CD14-positive monocyte (primary cell): Measurements from ENCODE around the gene SPON2. TPM values are rescaled to one million over a fixed set of nuclear protein-coding genes. Genes with fewer than 3 reads are reported as not detected.

Experiments
- DNase-seq, 3 donors: peaks; one replicate each; pipeline ENCODE4 v3.0.0-alpha.2; 2011 to 2022
- H2AFZ ChIP-seq: 2 replicates; pipeline ENCODE4 v1.6.0; 2012; ENCODE audit warnings: mild to moderate bottlenecking, low read depth, low read length, inconsistent platforms; ENCODE audit not compliant: insufficient read depth, poor library complexity, severe bottlenecking
- H3K27ac ChIP-seq, 2 donors: 1 replicate in 1 of 2; 2 replicates in 1 of 2; pipeline ENCODE4 v1.5.1; 2012 to 2013; ENCODE audit warnings: low read length in 2 of 2, control low read depth in 1 of 2, inconsistent platforms in 1 of 2, low read depth in 1 of 2, mild to moderate bottlenecking in 1 of 2
- H3K27me3 ChIP-seq, 2 donors: one replicate each; pipeline versions ENCODE4 v1.6.0 to v1.6.1; 2011 to 2013; ENCODE audit warnings: low read length in 2 of 2; ENCODE audit not compliant: control insufficient read depth in 2 of 2, insufficient read depth in 2 of 2
- H3K36me3 ChIP-seq, 2 donors: replicated peaks in 1 of 2; 1 replicate in 1 of 2; 2 replicates in 1 of 2; pipeline versions ENCODE4 v1.5.1 to v1.6.1; 2012 to 2013; ENCODE audit warnings: low read length in 2 of 2, control low read depth in 1 of 2, inconsistent platforms in 1 of 2, mild to moderate bottlenecking in 1 of 2; ENCODE audit not compliant: insufficient read depth in 2 of 2, control insufficient read depth in 1 of 2
- H3K4me1 ChIP-seq, 2 donors: 1 replicate in 1 of 2; 2 replicates in 1 of 2; pipeline versions ENCODE4 v1.5.1 to v1.6.1; 2012 to 2013; ENCODE audit warnings: low read length in 2 of 2, control low read depth in 1 of 2, inconsistent platforms in 1 of 2, mild to moderate bottlenecking in 1 of 2, moderate library complexity in 1 of 2; ENCODE audit not compliant: insufficient read depth in 2 of 2, control insufficient read depth in 1 of 2
- H3K4me2 ChIP-seq: replicated peaks from 2 replicates; pipeline ENCODE3; 2012; ENCODE audit warnings: low read length, moderate library complexity, mild to moderate bottlenecking; ENCODE audit not compliant: poor library complexity, severe bottlenecking; ENCODE audit errors: extremely low read depth
- H3K4me3 ChIP-seq, 3 experiments: fragments of 200-600 bp in 1 of 3; sonication (generic) in 1 of 3; replicated peaks in 1 of 3; 1 replicate in 2 of 3; 2 replicates in 1 of 3; pipeline ENCODE4 v1.5.1; 2011 to 2013; ENCODE audit warnings: low read length in 3 of 3, mild to moderate bottlenecking in 3 of 3, control low read depth in 2 of 3, low read depth in 2 of 3, inconsistent platforms in 1 of 3, moderate library complexity in 1 of 3
- H3K79me2 ChIP-seq: 2 replicates; pipeline ENCODE4 v1.6.0; 2012; ENCODE audit warnings: mild to moderate bottlenecking, control low read depth, inconsistent platforms, low read length, moderate library complexity; ENCODE audit not compliant: insufficient read depth
- H3K9ac ChIP-seq: 2 replicates; pipeline ENCODE4 v1.6.0; 2017; ENCODE audit warnings: low read length, mild to moderate bottlenecking; ENCODE audit not compliant: insufficient read depth, poor library complexity, severe bottlenecking
- H3K9me3 ChIP-seq, 2 donors: replicated peaks in 1 of 2; 1 replicate in 1 of 2; 2 replicates in 1 of 2; pipeline versions ENCODE4 v1.5.1 to v1.6.1; 2012 to 2013; ENCODE audit warnings: low read length in 2 of 2, control low read depth in 1 of 2; ENCODE audit not compliant: control insufficient read depth in 1 of 2, insufficient read depth in 1 of 2
- H4K20me1 ChIP-seq: 2 replicates; pipeline ENCODE4 v1.6.0; 2012; ENCODE audit warnings: mild to moderate bottlenecking, low read length, control low read depth, moderate library complexity; ENCODE audit not compliant: insufficient read depth
- H3K27ac Mint-ChIP-seq, 7 donors: one replicate each; pipeline ENCODE4 v1.8.0; 2020; ENCODE audit warnings: mild to moderate bottlenecking in 7 of 7, mixed read lengths in 7 of 7, moderate library complexity in 6 of 7, inconsistent platforms in 2 of 7
- H3K27me3 Mint-ChIP-seq, 3 donors: one replicate each; pipeline ENCODE4 v1.8.0; 2021 to 2022; ENCODE audit warnings: low read depth in 3 of 3, mild to moderate bottlenecking in 3 of 3, mixed read lengths in 3 of 3, moderate library complexity in 3 of 3, inconsistent platforms in 1 of 3
- H3K36me3 Mint-ChIP-seq, 2 donors: one replicate each; pipeline ENCODE4 v1.8.0; 2020; ENCODE audit warnings: mixed read lengths in 2 of 2, inconsistent platforms in 1 of 2, mild to moderate bottlenecking in 1 of 2
- H3K4me1 Mint-ChIP-seq: one replicate; pipeline ENCODE4 v1.8.0; 2020; ENCODE audit warnings: mild to moderate bottlenecking, mixed read lengths
- H3K4me3 Mint-ChIP-seq, 2 donors: one replicate each; pipeline ENCODE4 v1.8.0; 2020; ENCODE audit warnings: mild to moderate bottlenecking in 2 of 2, mixed read lengths in 2 of 2, moderate library complexity in 1 of 2
- H3K9me3 Mint-ChIP-seq, 7 donors: one replicate each; pipeline ENCODE4 v1.8.0; 2020 to 2022; ENCODE audit warnings: mixed read lengths in 7 of 7, mild to moderate bottlenecking in 6 of 7, moderate library complexity in 6 of 7, inconsistent platforms in 2 of 7
- WGBS: methylation state at CpG from one replicate; pipeline ENCODE4 v1.1.5; 2013; ENCODE audit warnings: missing lambda C conversion rate; ENCODE audit not compliant: insufficient coverage; 5-methylcytosine and 5-hydroxymethylcytosine counted together
- intact Hi-C, 2 donors: fragments of 100-400 bp; cut with micrococcal nuclease; formaldehyde crosslinking; loops; one replicate each; pipeline versions ENCODE4 v1.15.0 to v1.15.1; 2023
- polyA plus RNA-seq, 3 donors: library from polyadenylated mRNA; depleted of rRNA in 1 of 3; unstranded in 2 of 3; stranded (reverse) in 1 of 3; fragments of 300-500 nt in 2 of 3; fragments of >200 nt in 1 of 3; fragmentation: Illumina TruSeq in 2 of 3; gene quantifications; 1 replicate in 2 of 3; 2 replicates in 1 of 3; pipeline ENCODE4 v1.2.3, GENCODE V29; 2012 to 2021
- TF ChIP-seq, protein P1 (sequence below): fragments of 200-600 bp; IDR thresholded peaks from one replicate; pipeline ENCODE4 v1.8.0; 2022; ENCODE audit warnings: antibody characterized with exemption, mild to moderate bottlenecking

SPON2 gene
- polyA plus RNA-seq, 3 donors = 0.74 to 1.4 (median 0.90) TPM

DNA sequence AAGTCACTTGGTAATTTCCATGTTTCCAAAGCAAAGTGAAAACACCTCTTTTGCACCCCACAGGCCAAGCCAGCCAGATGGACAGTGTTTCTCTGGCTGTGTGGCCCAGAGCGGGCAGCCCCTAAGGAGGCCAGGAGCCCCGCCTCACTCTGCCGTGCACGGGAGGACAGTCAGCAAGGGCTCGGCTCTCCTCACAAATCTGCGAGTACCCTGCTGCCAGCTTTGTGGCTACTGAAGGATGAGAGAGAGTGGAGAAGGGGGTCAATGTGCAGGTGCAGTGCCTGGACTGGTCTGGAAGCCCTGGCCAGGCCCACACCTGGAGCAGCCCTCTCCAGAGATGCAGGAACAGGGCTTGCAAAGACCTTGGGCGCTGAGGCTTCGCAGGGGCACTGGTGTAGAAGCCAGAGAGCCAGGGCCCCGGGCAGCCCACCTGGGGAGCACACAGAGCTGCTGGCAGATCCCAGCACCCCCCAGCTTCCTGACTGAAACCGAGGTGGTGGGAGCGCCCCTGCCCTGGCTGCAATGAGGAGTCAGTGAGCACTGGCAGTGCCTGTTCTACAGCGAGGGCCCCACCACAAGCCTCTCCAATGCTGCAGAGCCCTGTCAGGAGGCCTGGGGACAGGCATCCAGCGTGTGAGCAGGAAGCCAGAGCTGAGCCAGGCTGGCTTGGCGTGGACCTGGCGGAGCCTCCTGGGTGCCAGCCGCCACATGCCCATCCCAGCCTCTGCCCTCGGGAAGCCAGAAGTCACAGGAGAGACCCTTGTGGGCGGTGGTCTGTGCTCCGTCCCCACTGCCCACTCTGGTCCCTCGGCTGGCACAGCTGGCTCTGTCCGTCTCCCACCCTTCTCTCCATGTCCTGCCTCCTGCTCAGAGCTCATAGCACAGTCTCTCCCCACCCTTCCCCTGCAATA lies 3.9 kb downstream of the SPON2 start:
- peaks cover 0 to 16% (median 5%) of the 10 kb centered on the region in 7 donors for H3K9me3 Mint-ChIP-seq
- H4K20me1 ChIP-seq = no peaks in the 10 kb centered on the region
- H3K79me2 ChIP-seq = no peaks in the 10 kb centered on the region
- no peak overlapping the region for H3K9ac ChIP-seq
- H3K27ac ChIP-seq = peak overlapping the region in 1 of 2 donors; percentile 75
- no peaks in the 10 kb centered on the region for H3K36me3 ChIP-seq
- H3K4me2 ChIP-seq = peak overlapping the region; percentile 93
- TF ChIP-seq, protein P1, sequence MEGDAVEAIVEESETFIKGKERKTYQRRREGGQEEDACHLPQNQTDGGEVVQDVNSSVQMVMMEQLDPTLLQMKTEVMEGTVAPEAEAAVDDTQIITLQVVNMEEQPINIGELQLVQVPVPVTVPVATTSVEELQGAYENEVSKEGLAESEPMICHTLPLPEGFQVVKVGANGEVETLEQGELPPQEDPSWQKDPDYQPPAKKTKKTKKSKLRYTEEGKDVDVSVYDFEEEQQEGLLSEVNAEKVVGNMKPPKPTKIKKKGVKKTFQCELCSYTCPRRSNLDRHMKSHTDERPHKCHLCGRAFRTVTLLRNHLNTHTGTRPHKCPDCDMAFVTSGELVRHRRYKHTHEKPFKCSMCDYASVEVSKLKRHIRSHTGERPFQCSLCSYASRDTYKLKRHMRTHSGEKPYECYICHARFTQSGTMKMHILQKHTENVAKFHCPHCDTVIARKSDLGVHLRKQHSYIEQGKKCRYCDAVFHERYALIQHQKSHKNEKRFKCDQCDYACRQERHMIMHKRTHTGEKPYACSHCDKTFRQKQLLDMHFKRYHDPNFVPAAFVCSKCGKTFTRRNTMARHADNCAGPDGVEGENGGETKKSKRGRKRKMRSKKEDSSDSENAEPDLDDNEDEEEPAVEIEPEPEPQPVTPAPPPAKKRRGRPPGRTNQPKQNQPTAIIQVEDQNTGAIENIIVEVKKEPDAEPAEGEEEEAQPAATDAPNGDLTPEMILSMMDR = no peak
- peak overlapping the region; percentile 84 to 87 for H3K4me3 Mint-ChIP-seq
- 88% methylated on average over 21 of the region's 21 CpGs for WGBS
- no peak for DNase-seq
- H3K27ac Mint-ChIP-seq = peak overlapping the region; percentile 26 to 86 (median 73)
- peaks cover 35 to 58% (median 57%) of the 10 kb centered on the region in 3 donors for H3K27me3 Mint-ChIP-seq
- peaks cover 23 to 55% of the 10 kb centered on the region in 2 donors for H3K27me3 ChIP-seq
- peak overlapping the region; percentile 99 for H2AFZ ChIP-seq
- intact Hi-C loops = loop anchor here (5.0 to 10.0 kb wide), 3 partner anchors 34 to 79 kb away; partner anchors contain the start of gene CTBP1 (in 1 of the 2)
- peaks cover 38% of the 10 kb centered on the region for H3K4me1 Mint-ChIP-seq
- H3K36me3 Mint-ChIP-seq = peaks cover 7 to 10% of the 10 kb centered on the region in 2 donors
- H3K4me3 ChIP-seq = peak overlapping the region; percentile 69 to 89 (median 86)
- H3K9me3 ChIP-seq = peaks cover 0 to 14% of the 10 kb centered on the region in 2 donors
- H3K4me1 ChIP-seq = peaks cover 38 to 52% of the 10 kb centered on the region in 2 donors

DNA sequence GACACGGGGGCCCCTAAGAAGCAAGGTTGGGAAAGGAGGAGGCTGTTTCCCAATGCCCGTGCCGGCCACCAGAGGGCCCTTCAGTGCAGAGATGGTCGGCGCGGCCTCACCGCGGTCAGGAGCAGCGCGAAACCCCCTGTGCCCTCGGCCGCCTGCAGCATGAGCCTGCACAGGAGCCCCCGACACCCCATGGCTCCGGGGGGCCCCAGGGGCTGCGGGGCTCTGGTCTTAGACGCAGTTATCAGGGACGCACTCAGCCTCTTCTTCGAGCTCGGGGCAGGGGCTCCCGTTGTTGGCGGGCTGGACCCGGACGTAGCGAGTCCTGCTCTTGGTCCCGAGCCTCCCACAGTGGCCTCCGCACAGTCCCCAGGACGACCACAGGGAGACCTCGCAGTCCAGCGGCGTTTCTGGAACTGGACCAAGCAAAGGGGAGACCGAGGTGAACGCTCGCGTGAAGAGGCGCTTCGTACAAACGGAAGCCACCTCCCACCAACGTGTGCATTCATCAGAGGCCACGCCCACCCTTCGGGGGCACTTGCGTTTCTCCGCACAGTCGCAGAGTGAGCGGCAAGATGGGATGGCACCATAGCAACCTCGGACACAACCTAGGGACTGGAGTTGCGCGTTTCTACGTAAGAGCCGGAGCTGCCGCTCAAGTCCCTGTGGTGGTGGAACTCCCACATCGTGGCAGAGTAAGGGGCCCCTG lies 5.0 kb downstream of the SPON2 start:
- intact Hi-C loops = loop anchor here (2.0 to 10.0 kb wide), 5 partner anchors 35 to 99 kb away; partner anchors contain the start of gene CTBP1 (in 1 of the 2)
- peaks cover 6 to 10% of the 10 kb centered on the region in 2 donors for H3K36me3 Mint-ChIP-seq
- Histone ChIP-seq H2AFZ (peak overlapping the region; percentile 99), H3K4me3 (peak overlapping the region; percentile 69 to 89 (median 86)), H3K9ac (peak overlapping the region; percentile 81), H3K27me3 (peaks cover 16 to 46% of the 10 kb centered on the region in 2 donors), H3K79me2 (no peaks in the 10 kb centered on the region), H3K4me1 (peaks cover 45 to 60% of the 10 kb centered on the region in 2 donors), H4K20me1 (no peaks in the 10 kb centered on the region), H3K9me3 (peaks cover 0 to 14% of the 10 kb centered on the region in 2 donors), H3K4me2 (peak overlapping the region; percentile 93), H3K36me3 (no peaks in the 10 kb centered on the region), H3K27ac (peak overlapping the region in 1 of 2 donors; percentile 75)
- WGBS = 3% methylated on average over 49 of the region's 51 CpGs
- peaks cover 44% of the 10 kb centered on the region for H3K4me1 Mint-ChIP-seq
- peak; percentile 89 to 94 (median 93) for DNase-seq
- peaks cover 30 to 48% (median 47%) of the 10 kb centered on the region in 3 donors for H3K27me3 Mint-ChIP-seq
- peaks cover 3 to 19% (median 7%) of the 10 kb centered on the region in 7 donors for H3K9me3 Mint-ChIP-seq
- H3K4me3 Mint-ChIP-seq = peak overlapping the region; percentile 84 to 87
- H3K27ac Mint-ChIP-seq = peak overlapping the region in 6 of 7 donors; percentile 54 to 86 (median 68)
- TF ChIP-seq, protein P1 = peak; percentile 98
